ENCODE measurements around the gene ACP6. TPM values are rescaled to one million over a fixed set of nuclear protein-coding genes. Genes with fewer than 3 reads are reported as not detected.

Gene ACP6
- total RNA-seq, 3 donors from 2014 or later: 5.1 to 19.7 (median 18.9) TPM

DNA sequence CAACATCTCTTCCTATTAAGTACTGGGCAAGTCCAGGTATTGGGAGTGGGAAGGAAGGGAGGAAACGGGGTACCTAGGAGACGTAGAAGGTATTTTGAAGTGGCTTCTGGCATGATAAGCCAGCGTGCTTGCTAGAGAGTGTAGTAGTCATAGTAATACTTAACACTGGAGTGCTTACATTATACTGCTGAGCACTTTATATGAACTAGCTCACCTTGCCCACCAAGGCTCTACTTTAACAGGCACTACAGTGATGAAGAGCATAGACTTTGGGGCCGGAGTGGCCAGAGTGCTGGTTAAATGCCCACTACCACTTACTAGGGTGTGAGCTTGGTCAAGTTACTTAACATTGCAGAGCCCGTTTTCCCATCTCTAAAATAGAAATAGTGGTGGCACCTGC lies 61.7 kb downstream of the ACP6 start:
- no peak for DNase-seq (ENCODE audit: low spot score in 2 of 2)
- Histone ChIP-seq H3K27me3 (no peaks in the 10 kb centered on the region), H3K27ac (no peak overlapping the region), H3K4me1 (no peaks in the 10 kb centered on the region), H3K9me3 (no peaks in the 10 kb centered on the region), H3K4me3 (no peak overlapping the region), H3K36me3 (no peaks in the 10 kb centered on the region)
- TF ChIP-seq, protein P1, sequence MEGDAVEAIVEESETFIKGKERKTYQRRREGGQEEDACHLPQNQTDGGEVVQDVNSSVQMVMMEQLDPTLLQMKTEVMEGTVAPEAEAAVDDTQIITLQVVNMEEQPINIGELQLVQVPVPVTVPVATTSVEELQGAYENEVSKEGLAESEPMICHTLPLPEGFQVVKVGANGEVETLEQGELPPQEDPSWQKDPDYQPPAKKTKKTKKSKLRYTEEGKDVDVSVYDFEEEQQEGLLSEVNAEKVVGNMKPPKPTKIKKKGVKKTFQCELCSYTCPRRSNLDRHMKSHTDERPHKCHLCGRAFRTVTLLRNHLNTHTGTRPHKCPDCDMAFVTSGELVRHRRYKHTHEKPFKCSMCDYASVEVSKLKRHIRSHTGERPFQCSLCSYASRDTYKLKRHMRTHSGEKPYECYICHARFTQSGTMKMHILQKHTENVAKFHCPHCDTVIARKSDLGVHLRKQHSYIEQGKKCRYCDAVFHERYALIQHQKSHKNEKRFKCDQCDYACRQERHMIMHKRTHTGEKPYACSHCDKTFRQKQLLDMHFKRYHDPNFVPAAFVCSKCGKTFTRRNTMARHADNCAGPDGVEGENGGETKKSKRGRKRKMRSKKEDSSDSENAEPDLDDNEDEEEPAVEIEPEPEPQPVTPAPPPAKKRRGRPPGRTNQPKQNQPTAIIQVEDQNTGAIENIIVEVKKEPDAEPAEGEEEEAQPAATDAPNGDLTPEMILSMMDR (IDR thresholded peaks at IDR 0.05): no peak
- TF ChIP-seq POLR2A (IDR thresholded peaks at IDR 0.05): no peak
- no peak for TF ChIP-seq POLR2AphosphoS5 (IDR thresholded peaks at IDR 0.05)
- intact Hi-C loops (cut with DNase I; ENCODE audit: low total_unique reads): no loop called here

DNA sequence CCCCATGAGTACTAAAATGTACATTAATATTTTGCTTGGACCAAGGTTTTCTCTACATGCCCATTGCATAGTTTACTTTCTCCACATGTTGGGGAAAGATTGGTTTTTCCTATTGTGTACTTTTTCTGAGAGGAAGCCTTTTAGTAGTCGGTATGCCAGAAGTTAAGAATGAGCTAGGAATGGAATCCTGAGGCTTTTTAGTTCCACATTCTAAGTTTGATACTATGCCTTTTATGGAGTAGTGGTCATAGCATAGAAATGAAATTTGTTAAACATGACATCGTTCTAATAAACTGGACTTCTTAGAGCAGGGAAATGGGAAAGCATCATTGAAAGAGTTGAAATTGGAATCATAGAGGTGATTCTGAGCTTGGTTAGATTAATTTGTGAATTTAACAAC lies 64.7 kb downstream of the ACP6 start:
- Histone ChIP-seq H3K27me3 (no peaks in the 10 kb centered on the region), H3K4me3 (no peak overlapping the region), H3K9me3 (no peaks in the 10 kb centered on the region), H3K36me3 (no peaks in the 10 kb centered on the region), H3K4me1 (peaks cover 0 to 4% of the 10 kb centered on the region in 2 donors), H3K27ac (no peak overlapping the region)
- intact Hi-C loops (cut with DNase I; ENCODE audit: low total_unique reads): no loop called here
- TF ChIP-seq POLR2A (IDR thresholded peaks at IDR 0.05): no peak
- no peak for TF ChIP-seq POLR2AphosphoS5 (IDR thresholded peaks at IDR 0.05)
- TF ChIP-seq, protein P1 (IDR thresholded peaks at IDR 0.05): no peak
- no peak for DNase-seq (ENCODE audit: low spot score in 2 of 2)

DNA sequence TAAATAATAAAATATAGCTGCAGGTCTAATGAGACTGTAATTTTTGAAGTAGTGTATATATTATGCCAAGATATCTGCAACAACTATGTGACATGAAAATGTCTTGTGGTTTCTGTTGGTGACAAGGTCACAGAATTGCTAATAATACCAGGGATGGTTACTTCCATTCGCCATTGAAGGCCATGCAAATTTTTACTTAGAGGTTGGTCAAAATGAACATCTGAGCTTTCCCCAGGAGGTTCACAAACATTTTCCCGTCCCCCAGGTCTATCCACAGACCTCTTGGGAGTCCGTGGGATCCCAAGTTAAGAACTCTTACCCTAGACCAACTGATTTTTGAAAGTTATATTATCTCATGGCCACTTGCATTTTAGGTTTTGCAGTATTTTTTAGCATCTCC lies 66.3 kb downstream of the ACP6 start:
- H3K27me3 ChIP-seq: no peaks in the 10 kb centered on the region
- no peaks in the 10 kb centered on the region for H3K9me3 ChIP-seq
- H3K4me1 ChIP-seq: peaks cover 0 to 4% of the 10 kb centered on the region in 2 donors
- TF ChIP-seq, protein P1 (IDR thresholded peaks at IDR 0.05): no peak
- TF ChIP-seq POLR2A (IDR thresholded peaks at IDR 0.05) (no peak), POLR2AphosphoS5 (IDR thresholded peaks at IDR 0.05) (no peak)
- DNase-seq (ENCODE audit: low spot score in 2 of 2): no peak
- no peak overlapping the region for H3K4me3 ChIP-seq
- no peak overlapping the region for H3K27ac ChIP-seq
- intact Hi-C loops (cut with DNase I; ENCODE audit: low total_unique reads): no loop called here
- H3K36me3 ChIP-seq: no peaks in the 10 kb centered on the region

DNA sequence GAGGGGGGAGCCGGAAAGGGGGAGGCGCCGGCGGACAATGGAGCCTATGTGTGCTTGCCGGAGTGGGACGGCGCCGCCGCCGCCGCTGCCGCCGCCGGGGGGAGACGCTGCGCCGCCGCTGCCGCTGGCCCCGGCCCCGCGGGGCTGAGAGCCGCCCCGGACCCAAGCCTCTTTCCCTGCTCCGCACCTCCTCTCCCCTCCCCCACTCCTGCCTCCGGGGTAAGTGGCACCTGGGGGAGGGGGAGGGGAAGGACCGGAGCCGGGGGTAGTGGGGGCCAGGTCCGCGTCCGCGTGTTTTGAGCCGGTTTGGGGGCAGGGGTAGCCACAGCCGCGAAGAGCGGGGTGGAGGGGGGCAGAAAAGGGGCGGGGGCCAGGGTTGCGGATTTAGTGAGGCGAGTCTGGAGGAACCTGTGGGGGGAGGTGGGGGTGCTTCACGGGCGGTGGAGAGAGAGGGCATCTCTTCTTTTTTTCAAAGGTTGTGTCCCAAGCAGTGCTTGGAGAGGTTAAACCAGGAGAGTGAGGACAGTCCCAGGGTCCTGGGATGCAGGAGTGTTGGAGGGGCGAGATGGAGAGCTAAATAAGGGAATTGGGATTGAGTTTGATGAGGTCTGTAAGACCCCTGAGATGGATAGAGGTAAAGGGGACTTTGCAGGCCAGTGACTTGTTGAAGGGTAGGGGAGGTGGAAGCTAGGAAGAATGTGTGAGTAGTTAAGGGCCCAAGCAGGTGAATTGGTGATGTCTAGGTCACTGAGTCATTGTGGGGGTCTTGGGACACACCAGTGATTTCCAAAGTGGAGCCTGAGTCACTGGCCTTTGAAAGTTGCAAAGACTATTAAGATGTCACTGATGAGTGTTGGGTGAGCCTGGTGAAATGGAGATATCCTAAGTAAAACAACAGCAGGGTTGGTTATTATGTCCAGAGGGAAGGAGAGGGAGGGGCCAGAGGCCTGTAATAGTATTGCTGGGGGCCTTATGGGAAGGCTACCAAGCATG lies 69.9 kb downstream of the ACP6 start:
- H3K9me3 ChIP-seq: no peaks in the 10 kb centered on the region

More for the DNA sequence above, 69.9 kb downstream of the ACP6 start:
- Histone ChIP-seq H3K4me3 (peak overlapping the region; percentile 65 to 96 (median 75)), H3K4me1 (peaks cover 0 to 4% of the 10 kb centered on the region in 2 donors), H3K27ac (peak overlapping the region; percentile 91 to 94), H3K27me3 (no peaks in the 10 kb centered on the region), H3K36me3 (no peaks in the 10 kb centered on the region)
- TF ChIP-seq, protein P1 (IDR thresholded peaks at IDR 0.05): no peak
- TF ChIP-seq POLR2AphosphoS5 (IDR thresholded peaks at IDR 0.05) (no peak), POLR2A (IDR thresholded peaks at IDR 0.05) (no peak)
- intact Hi-C loops (cut with DNase I; ENCODE audit: low total_unique reads): no loop called here
- no peak for DNase-seq (ENCODE audit: low spot score in 2 of 2)
